Right lobe of liver (tissue), 6 donors: ENCODE data around the gene ADGRA1. TPM values are rescaled to one million over a fixed set of nuclear protein-coding genes. Genes with fewer than 3 reads are reported as not detected.

ENCODE experiments used
- ATAC-seq, 4 donors: fragments of 200-7000 bp; cut with Tn5 transposase; one replicate each; pipeline ENCODE4 v1.9.1; 2020; ENCODE audit warnings: mild to moderate bottlenecking in 4 of 4, moderate library complexity in 4 of 4
- DNase-seq, 3 donors: peaks; one replicate each; pipeline ENCODE4 v3.0.0-alpha.2; 2020
- H3K27ac ChIP-seq, 3 donors: fragments of 200-600 bp; one replicate each; pipeline ENCODE4 v1.8.0; 2022
- H3K27me3 ChIP-seq, 2 donors: fragments of 200-600 bp; one replicate each; pipeline ENCODE4 v1.8.0; 2022
- H3K36me3 ChIP-seq, 4 donors: fragments of 200-600 bp; sonication (generic) in 1 of 4; one replicate each; pipeline versions ENCODE4 v1.5.1 to v1.8.0; 2017 to 2022; ENCODE audit warnings: control low read depth in 1 of 4
- H3K4me1 ChIP-seq, 4 donors: fragments of 200-600 bp; sonication (generic) in 1 of 4; one replicate each; pipeline versions ENCODE4 v1.5.1 to v1.8.0; 2017 to 2022; ENCODE audit warnings: control low read depth in 1 of 4
- H3K4me3 ChIP-seq, 3 donors: fragments of 200-600 bp; one replicate each; pipeline ENCODE4 v1.8.0; 2022
- H3K9me3 ChIP-seq, 4 donors: fragments of 200-600 bp; sonication (generic) in 1 of 4; one replicate each; pipeline versions ENCODE4 v1.5.1 to v1.8.0; 2017 to 2022; ENCODE audit warnings: control low read depth in 1 of 4
- CTCF ChIP-seq, 4 donors: fragments of 200-600 bp in 3 of 4; fragments of 450-650 bp in 1 of 4; IDR thresholded peaks; one replicate each; pipeline versions ENCODE4 v1.5.1 to v1.8.0; 2016 to 2022; ENCODE audit warnings: antibody characterized with exemption in 4 of 4, mild to moderate bottlenecking in 2 of 4
- POLR2A ChIP-seq: fragments of 450-650 bp; IDR thresholded peaks from one replicate; pipeline ENCODE4 v1.6.1; 2017; ENCODE audit warnings: antibody characterized with exemption, mild to moderate bottlenecking
- WGBS: methylation state at CpG from one replicate; pipeline ENCODE4 v1.1.6; 2018; ENCODE audit warnings: low coverage, low lambda C conversion rate; ENCODE audit not compliant: insufficient coverage; ENCODE audit errors: missing lambda C conversion rate; 5-methylcytosine and 5-hydroxymethylcytosine counted together
- intact Hi-C, 2 donors: fragments of 100-400 bp; cut with DNase I; formaldehyde crosslinking; loops; one replicate each; pipeline versions ENCODE4 v1.11.2 to v1.14.1; 2022
- total RNA-seq, 6 experiments: library from RNA; depleted of rRNA in 2 of 6; stranded (reverse); fragments of >200 nt in 2 of 6; fragmentation: NEBNext Ultra II Directional in 3 of 6; extraction: Animal tissue kit (Norgen Biotek cat#: 25700) in 3 of 6; gene quantifications; one replicate each; pipeline versions ENCODE4 v1.1.0 to v1.2.4, GENCODE V29; 2016 to 2023
- donor health status: DM: no; HTN: yes; CAD: no.
- donor health status: DM: no; HTN: no; CAD: no.
- donor health status: DM: no; HTN: no; CAD: no.
- donor health status: DM: no; HTN: yes; CAD: no.
- donor health status: DM: no; HTN: yes; CAD: no.

The ADGRA1 gene
- total RNA-seq, 6 experiments from 2014 or later = 0.10 to 0.46 (median 0.16) TPM; not detected in 1

GRCh38 chr10:133168617-133169031, 80.9 kb downstream of the ADGRA1 start:
- TF ChIP-seq POLR2A = no peak
- TF ChIP-seq CTCF (IDR thresholded peaks at IDR 0.05) = no peak
- peaks cover 0 to under 1% (median 0%) of the 10 kb centered on the region in 4 donors for H3K4me1 ChIP-seq
- DNase-seq (peak in 1 of 3 donors; percentile 41), ATAC-seq (no peak)
- H3K36me3 ChIP-seq = no peaks in the 10 kb centered on the region
- 60% methylated on average over 1 of the region's 14 CpGs for WGBS
- no peaks in the 10 kb centered on the region for H3K27me3 ChIP-seq
- H3K9me3 ChIP-seq = no peaks in the 10 kb centered on the region
- intact Hi-C loops = no loop called here
- H3K4me3 ChIP-seq = no peak overlapping the region
- H3K27ac ChIP-seq = no peak overlapping the region

GRCh38 chr10:133169173-133169947, 81.6 kb downstream of the ADGRA1 start:
- Histone ChIP-seq H3K4me3 (no peak overlapping the region), H3K36me3 (no peaks in the 10 kb centered on the region), H3K27me3 (no peaks in the 10 kb centered on the region), H3K4me1 (no peaks in the 10 kb centered on the region), H3K27ac (no peak overlapping the region), H3K9me3 (no peaks in the 10 kb centered on the region)
- peak in 1 of 3 donors; percentile 28 for DNase-seq
- WGBS = 88% methylated on average over 14 of the region's 30 CpGs
- TF ChIP-seq POLR2A (no peak), CTCF (IDR thresholded peaks at IDR 0.05) (no peak)
- no peak for ATAC-seq
- intact Hi-C loops = no loop called here

GRCh38 chr10:133170092-133170491, 82.4 kb downstream of the ADGRA1 start:
- no peaks in the 10 kb centered on the region for H3K27me3 ChIP-seq
- no peak overlapping the region for H3K27ac ChIP-seq
- no peak overlapping the region for H3K4me3 ChIP-seq
- no peaks in the 10 kb centered on the region for H3K4me1 ChIP-seq
- no peaks in the 10 kb centered on the region for H3K9me3 ChIP-seq
- WGBS = 77% methylated on average over 4 of the region's 17 CpGs
- DNase-seq (peak in 1 of 3 donors; percentile 33), ATAC-seq (no peak)
- no peaks in the 10 kb centered on the region for H3K36me3 ChIP-seq
- intact Hi-C loops = no loop called here
- TF ChIP-seq CTCF (IDR thresholded peaks at IDR 0.05) (no peak), POLR2A (no peak)

GRCh38 chr10:133173860-133174640, 86.3 kb downstream of the ADGRA1 start:
- Histone ChIP-seq H3K36me3 (no peaks in the 10 kb centered on the region), H3K9me3 (no peaks in the 10 kb centered on the region), H3K4me1 (no peaks in the 10 kb centered on the region), H3K4me3 (no peak overlapping the region), H3K27ac (no peak overlapping the region), H3K27me3 (no peaks in the 10 kb centered on the region)
- WGBS = 60% methylated on average over 14 of the region's 15 CpGs
- intact Hi-C loops = no loop called here
- DNase-seq (peak in 1 of 3 donors; percentile 46), ATAC-seq (no peak)
- TF ChIP-seq POLR2A (no peak), CTCF (IDR thresholded peaks at IDR 0.05) (no peak)
